ENCODE data around the gene FAM131A. TPM values are rescaled to one million over a fixed set of nuclear protein-coding genes. Genes with fewer than 3 reads are reported as not detected.

FAM131A gene
- total and polyA plus RNA-seq, 2 donors (not counting 3 experiments of a cell fraction or from before 2014, with no cell fraction given): 19.9 to 29.9 TPM

GRCh38 chr3:184361532-184361931, 24.1 kb downstream of the FAM131A start, which contains the start of the genes CLCN2 and POLR2H:
CLCN2 (minus strand) TSS chr3:184361605; CDS start chr3:184361479, 126 bp downstream.
POLR2H (plus strand) TSS chr3:184361710; CDS start chr3:184363493, 1,783 bp downstream.
- BruUV-seq (replicated peaks): no TSS peak
- DNase-seq (ENCODE audit: low read depth, low spot score) (peak; percentile 55), FAIRE-seq (peak; percentile 44)
- intact Hi-C loops (cut with micrococcal nuclease): no loop called here
- Histone ChIP-seq H3K9me3 (replicated peaks; ENCODE audit: control insufficient read depth, insufficient read depth, low read length) (no peaks in the 10 kb centered on the region), H3K9me1 (replicated peaks; ENCODE audit: control insufficient read depth, extremely low read depth, insufficient read depth, low read length) (no peaks in the 10 kb centered on the region), H3K27me3 (ENCODE audit: control insufficient read depth in 2 of 2, insufficient read depth in 2 of 2, low read length in 2 of 2) (no peaks in the 10 kb centered on the region), H3K79me2 (ENCODE audit: control insufficient read depth, insufficient read depth, low read length) (peaks cover 21% of the 10 kb centered on the region), H3K9ac (replicated peaks; ENCODE audit: extremely low read depth, insufficient read depth, low read length) (peak within 1 kb of the TSS; percentile 90), H2AFZ (ENCODE audit: low read depth, low read length) (peak within 1 kb of the TSS; percentile 32), H3K4me2 (ENCODE audit: insufficient read depth, low read length) (peak within 1 kb of the TSS; percentile 40), H3K27ac (ENCODE audit: insufficient read depth, low read depth, low read length) (peak within 1 kb of the TSS; percentile 86), H3K4me3 (replicated peaks in 1 of 3; ENCODE audit: insufficient read depth in 1 of 3, low read depth in 1 of 3, low read length in 3 of 3) (peak within 1 kb of the TSS; percentile 38 to 87 (median 59)), H4K20me1 (replicated peaks; ENCODE audit: control insufficient read depth, extremely low read depth, insufficient read depth, low read length) (no peaks in the 10 kb centered on the region), H3K36me3 (ENCODE audit: control insufficient read depth in 2 of 2, extremely low read depth in 1 of 2, insufficient read depth in 2 of 2, low read length in 2 of 2) (peaks cover under 1 to 6% of the 10 kb centered on the region in 2 experiments), H3K4me1 (ENCODE audit: control insufficient read depth, extremely low read depth, insufficient read depth, low read length) (peaks cover 14% of the 10 kb centered on the region)
- TF ChIP-seq POLR2AphosphoS5 (IDR thresholded peaks at IDR 0.05; ENCODE audit: insufficient read depth, low read depth, low read length) (peak; percentile 60), JUN (IDR thresholded peaks at IDR 0.05; ENCODE audit: borderline replicate concordance, insufficient read depth, insufficient read length, low read depth) (no peak), POLR2A (IDR thresholded peaks at IDR 0.05; ENCODE audit: low read depth, low read length) (no peak)
- dilution Hi-C loops (cut with MboI; ENCODE audit: extremely low pct_ligation_motif_present, low sequenced_read_pairs): no loop called here
- POLR2A ChIA-PET: interaction anchor here (0.8 kb wide), 1 partner anchor 46 kb away, joined by 3 read pairs; no protein-coding TSS in a partner anchor
- CTCF ChIA-PET: interaction anchor here (0.8 to 2.9 kb wide), 12 partner anchors 8 to 179 kb away, joined by 3 to 17 read pairs (median 4); no protein-coding TSS in a partner anchor

- FAIRE-seq (peak; percentile 38), DNase-seq (ENCODE audit: low read depth, low spot score) (no peak)
- H3K9me3 ChIP-seq (replicated peaks; ENCODE audit: control insufficient read depth, insufficient read depth, low read length): no peaks in the 10 kb centered on the region
- no peaks in the 10 kb centered on the region for H3K27me3 ChIP-seq (ENCODE audit: control insufficient read depth in 2 of 2, insufficient read depth in 2 of 2, low read length in 2 of 2)
- H2AFZ ChIP-seq (ENCODE audit: low read depth, low read length): peak overlapping the region; percentile 18
- BruUV-seq (replicated peaks): no TSS peak
- peak overlapping the region; percentile 90 for H3K9ac ChIP-seq (replicated peaks; ENCODE audit: extremely low read depth, insufficient read depth, low read length)
- H3K79me2 ChIP-seq (ENCODE audit: control insufficient read depth, insufficient read depth, low read length): peaks cover 21% of the 10 kb centered on the region
- peaks cover 2 to 6% of the 10 kb centered on the region in 2 experiments for H3K36me3 ChIP-seq (ENCODE audit: control insufficient read depth in 2 of 2, extremely low read depth in 1 of 2, insufficient read depth in 2 of 2, low read length in 2 of 2)
- dilution Hi-C loops (cut with MboI; ENCODE audit: extremely low pct_ligation_motif_present, low sequenced_read_pairs) (no loop called here), intact Hi-C loops (cut with micrococcal nuclease) (loop anchor here (1.0 to 2.0 kb wide), 5 partner anchors 8 to 63 kb away; partner anchors contain the start of gene PSMD2)
- no peaks in the 10 kb centered on the region for H3K9me1 ChIP-seq (replicated peaks; ENCODE audit: control insufficient read depth, extremely low read depth, insufficient read depth, low read length)
- ChIA-PET POLR2A (interaction anchor here (0.6 to 0.8 kb wide), 3 partner anchors 25 to 47 kb away, joined by 3 to 7 read pairs (median 3); partner anchors contain the start of gene FAM131A), CTCF (interaction anchor here (0.7 to 2.9 kb wide), 11 partner anchors 9 to 179 kb away, joined by 3 to 17 read pairs (median 4); no protein-coding TSS in a partner anchor)
- no peaks in the 10 kb centered on the region for H4K20me1 ChIP-seq (replicated peaks; ENCODE audit: control insufficient read depth, extremely low read depth, insufficient read depth, low read length)
- H3K4me2 ChIP-seq (ENCODE audit: insufficient read depth, low read length): peak overlapping the region; percentile 40
- H3K4me3 ChIP-seq (replicated peaks in 1 of 3; ENCODE audit: insufficient read depth in 1 of 3, low read depth in 1 of 3, low read length in 3 of 3): peak overlapping the region; percentile 38 to 87 (median 59)
- H3K4me1 ChIP-seq (ENCODE audit: control insufficient read depth, extremely low read depth, insufficient read depth, low read length): peaks cover 14% of the 10 kb centered on the region
- TF ChIP-seq POLR2A (IDR thresholded peaks at IDR 0.05; ENCODE audit: low read depth, low read length): no peak
- peak overlapping the region; percentile 86 for H3K27ac ChIP-seq (ENCODE audit: insufficient read depth, low read depth, low read length)
Observed at GRCh38 chr3:184361932-184362667, 24.7 kb downstream of the FAM131A start.

All from endothelial cell of umbilical vein (primary cell).